OCI-M2 (cell line): Measurements from ENCODE around the gene MARCHF10.

Experiments
- DNase-seq: peaks from one replicate; lab custom pipeline; 2025; ENCODE audit not compliant: unreplicated experiment; lab: John Stamatoyannopoulos, UW

The MARCHF10 gene

DNA sequence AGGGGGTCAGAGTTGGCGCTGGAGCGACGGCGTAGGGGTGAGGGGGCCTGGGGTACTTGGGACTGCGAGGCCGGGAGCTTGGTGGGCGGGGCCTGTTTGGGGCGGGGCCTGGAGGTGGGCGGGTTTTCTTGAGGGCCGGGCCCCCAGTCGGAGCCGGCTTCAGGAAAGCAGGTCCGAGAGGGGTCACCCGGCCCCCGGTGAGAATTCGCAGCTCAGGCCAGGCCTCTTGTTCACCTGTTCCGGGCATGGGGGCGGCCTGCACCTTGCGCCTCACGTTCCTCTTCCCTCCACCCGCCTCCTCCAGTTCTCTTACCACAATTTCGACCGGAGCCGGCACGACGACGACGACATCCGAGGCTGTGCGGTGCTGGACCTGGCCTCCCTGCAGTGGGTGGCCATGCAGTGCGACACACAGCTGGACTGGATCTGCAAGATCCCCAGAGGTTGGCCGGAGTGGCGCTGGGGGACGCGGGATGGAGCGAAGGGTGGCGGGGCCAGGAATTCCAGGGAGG lies 128.2 kb downstream of the MARCHF10 start:
- no peak for DNase-seq

DNA sequence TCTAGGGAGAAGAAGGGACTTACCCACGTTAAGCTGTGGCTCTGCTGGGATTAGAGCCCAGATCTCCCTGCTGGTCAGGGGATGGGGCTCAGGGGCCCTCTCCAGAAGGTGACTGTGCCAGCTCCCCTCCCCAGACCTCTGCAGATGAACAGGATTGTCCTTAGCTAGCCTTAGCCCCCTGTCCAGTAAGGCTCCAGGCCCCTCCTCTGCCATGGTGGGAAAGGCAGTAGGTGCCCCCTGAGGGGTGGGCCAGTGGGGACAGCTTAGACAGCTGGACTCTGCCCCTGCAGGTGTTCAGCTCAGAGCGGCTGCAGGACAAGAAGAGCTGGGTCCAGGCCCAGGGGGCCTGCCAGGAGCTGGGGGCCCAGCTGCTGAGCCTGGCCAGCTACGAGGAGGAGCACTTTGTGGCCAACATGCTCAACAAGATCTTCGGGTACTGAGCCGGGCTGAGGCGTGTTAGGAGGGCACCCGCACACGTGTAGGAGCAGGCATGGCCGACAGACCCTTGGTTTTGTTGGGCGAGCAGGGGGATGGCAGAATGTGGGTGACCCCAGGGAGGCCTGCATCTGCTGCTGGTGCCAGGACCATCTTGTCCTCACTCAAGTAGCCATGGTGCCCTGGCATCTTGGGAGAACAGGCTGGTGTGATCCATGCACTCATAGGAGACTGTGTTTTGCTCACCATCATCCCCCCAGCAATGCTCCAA lies 129.7 kb downstream of the MARCHF10 start:
- no peak for DNase-seq

GRCh38 chr17:62676952-62677596 lies 131.0 kb downstream of the MARCHF10 start:
- DNase-seq, result no peak

DNA sequence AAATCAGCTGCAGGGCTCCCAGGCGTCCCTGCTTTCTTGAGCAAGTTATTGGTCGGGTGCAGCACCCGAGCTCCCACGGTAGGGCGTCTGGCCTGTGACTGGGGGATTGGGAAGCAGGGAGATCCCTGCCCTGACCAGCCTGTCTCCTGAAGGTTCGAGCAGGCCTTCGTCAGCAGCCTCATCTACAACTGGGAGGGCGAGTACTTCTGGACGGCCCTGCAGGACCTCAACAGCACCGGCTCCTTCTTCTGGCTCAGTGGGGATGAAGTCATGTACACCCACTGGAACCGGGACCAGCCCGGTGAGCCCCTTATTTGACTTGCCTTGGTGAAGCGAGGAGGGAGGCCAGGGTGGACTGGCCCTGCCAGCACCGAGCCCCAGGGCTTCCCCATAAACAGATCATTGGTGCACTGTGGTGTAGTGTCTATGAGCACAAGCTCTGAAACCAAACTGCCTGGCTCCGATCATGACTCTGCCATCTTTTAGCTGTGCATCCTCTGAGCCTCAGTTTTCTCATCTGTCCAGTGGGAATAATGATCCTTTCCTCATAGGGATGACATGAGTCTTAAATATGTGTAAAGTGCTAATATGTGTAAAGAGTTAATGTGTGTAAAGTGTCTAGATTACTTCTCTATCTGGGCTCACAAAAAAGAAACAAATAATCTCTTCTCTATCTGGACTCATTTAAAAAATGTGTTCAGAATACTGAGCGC lies 131.7 kb downstream of the MARCHF10 start:
- no peak for DNase-seq

DNA sequence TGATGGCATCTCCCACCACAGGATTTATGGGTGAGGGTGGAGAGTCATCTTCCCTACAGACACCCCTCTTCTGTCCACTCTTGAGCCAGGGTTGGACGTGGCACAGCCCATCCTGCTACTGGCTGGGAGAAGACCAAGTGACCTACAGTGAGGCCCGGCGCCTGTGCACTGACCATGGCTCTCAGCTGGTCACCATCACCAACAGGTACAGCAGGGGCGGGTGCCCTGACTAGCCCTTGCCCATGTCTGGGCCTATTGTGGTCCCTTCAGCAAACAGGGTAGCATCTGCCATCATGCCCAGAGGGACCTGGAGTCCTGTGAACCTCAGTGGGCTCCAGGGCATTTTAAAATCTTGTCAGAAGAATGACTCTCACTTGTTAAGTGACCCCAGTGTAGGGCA lies 132.4 kb downstream of the MARCHF10 start:
- DNase-seq, result no peak

DNA sequence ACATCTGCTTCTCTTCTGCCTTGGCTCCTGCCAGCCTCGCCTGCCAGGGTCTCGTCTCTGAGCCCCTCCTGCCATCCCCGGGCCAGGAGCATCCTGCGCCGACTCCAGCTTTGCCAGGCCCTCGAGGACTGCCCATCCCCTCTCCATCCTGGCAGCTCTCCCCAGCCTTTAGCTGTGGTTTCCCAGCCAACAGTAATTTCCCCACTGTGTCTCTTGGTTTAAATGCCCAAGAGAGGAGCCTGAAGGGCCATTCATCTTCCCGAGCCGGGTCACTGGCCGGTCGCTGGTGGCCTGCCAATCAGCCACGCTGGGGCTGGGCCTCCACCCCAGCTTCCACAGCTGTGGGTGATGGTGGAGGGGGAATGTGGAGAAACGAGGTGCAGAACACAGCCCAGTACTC lies 132.9 kb downstream of the MARCHF10 start:
- DNase-seq, result no peak

DNA sequence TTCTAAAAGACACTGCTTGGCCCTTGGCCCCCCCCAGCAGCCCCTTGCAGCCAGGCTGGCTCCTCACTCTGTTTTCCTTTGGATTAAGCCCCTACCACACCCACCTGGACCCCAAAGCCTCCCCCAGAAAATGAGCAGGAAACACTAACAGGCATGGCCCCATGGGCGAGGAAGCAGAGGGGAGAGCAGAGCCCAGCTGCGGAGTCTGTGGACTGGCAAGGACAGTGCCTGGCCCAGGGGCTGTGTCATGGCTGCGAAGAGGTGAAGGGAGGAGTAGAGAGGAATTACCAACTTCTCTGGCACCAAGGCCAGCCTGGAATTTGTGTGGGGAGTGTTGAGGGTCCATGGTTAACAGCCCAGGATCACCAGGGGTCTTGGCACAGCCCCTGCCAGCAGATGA lies 133.3 kb downstream of the MARCHF10 start:
- DNase-seq, result no peak

GRCh38 chr17:62674363-62674739 lies 133.8 kb downstream of the MARCHF10 start:
- DNase-seq, result no peak

DNA sequence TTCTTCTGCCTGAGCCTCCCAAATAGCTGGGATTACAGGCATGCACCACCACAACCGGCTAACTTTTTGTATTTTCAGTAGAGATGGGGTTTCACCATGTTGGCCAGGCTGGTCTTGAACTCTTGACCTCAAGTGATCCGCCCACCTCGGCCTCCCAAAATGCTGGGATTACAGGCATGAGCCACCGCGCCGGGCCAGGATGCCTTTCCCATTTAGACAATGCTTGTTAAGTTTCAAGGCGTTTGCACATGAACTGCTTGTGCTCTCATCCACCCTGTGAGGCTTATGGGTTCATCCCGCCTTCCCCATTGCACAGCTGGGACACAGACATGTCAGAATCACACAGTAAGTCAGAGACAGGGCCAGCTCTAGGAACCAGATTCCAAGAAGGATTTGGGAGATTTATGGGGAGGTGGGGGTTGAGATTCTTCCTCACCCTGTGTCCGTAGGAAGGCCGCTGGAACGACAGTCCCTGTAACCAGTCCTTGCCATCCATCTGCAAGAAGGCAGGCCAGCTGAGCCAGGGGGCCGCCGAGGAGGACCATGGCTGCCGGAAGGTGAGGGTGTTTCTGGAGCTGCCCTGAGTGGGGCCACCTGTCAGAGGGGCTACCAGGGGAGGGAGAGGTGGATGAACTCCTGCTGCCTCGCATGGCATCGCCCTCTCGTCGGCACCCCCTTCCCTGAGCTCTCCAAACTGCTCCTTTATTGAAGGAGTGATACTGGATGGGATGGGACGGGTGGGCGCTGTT lies 134.3 kb downstream of the MARCHF10 start:
- DNase-seq, result no peak

GRCh38 chr17:62672957-62673356 lies 135.2 kb downstream of the MARCHF10 start:
- DNase-seq, result no peak

- DNase-seq, result no peak
These were observed 136.6 kb downstream of the MARCHF10 start for GRCh38 chr17:62671553-62671952.

DNA sequence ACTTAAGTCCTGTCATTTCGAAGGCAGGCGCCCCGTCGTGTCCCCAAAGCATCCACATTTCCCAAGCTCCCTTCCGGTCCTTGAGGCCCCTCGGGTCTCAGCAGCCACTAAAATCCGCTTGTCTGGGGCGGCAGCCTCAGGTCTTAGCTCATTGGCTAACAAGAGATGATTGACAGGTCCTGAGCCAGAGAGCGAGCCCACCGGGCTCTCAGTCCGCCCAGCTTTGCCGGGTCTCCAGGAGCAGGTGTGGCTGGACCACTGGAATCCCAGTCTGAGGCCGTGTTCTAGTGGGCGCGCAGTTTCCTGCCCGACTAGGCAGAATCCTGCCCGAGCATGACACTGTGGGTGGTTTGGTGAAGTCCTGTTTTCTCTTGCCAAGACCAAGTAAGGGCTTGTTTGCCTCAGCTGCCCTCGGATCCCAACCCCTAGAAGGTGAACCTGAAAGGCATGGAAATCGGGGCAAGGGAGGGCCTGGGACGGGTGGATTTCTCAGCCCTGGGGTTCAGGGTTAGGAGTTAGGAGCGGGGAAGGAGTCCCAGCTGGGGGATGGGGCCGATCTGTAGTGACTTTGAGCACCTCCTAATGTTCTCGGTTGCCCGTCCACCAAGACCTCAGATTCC lies 137.8 kb downstream of the MARCHF10 start:
- no peak for DNase-seq

GRCh38 chr17:62668091-62668804 lies 139.9 kb downstream of the MARCHF10 start:
- no peak for DNase-seq

DNA sequence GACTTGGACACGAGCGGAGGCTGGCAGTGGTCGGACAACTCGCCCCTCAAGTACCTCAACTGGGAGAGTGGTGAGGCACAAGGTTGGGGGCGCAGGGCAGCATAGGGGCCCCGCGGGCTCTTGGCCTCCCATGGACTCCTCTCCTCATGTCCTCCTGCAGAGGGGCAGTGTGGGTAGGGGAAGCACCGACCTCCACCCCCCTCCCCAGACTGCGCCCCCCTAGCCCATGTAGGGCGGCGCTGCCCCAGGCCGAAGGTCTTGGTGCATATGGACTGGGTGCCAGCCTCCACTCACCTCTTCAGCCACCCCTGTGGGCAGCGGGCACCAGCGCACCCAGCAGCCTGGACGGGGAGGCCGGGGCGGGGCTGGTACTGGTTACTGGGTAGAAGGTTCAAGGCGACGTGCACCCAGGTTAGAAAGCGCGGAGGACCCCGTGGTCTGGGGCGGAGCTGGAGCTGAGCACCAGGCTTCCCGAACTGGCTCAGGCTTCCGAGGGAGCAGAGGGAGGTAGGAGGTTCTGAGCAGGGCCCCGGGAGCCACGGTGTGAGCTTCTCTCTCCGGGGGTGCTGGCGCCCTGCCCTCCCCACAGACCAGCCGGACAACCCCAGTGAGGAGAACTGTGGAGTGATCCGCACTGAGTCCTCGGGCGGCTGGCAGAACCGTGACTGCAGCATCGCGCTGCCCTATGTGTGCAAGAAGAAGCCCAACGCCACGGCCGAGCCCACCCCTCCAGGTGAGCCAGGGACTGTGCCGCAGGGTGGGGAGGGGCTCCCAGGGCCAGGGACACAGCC lies 141.1 kb downstream of the MARCHF10 start:
- DNase-seq, result no peak

DNA sequence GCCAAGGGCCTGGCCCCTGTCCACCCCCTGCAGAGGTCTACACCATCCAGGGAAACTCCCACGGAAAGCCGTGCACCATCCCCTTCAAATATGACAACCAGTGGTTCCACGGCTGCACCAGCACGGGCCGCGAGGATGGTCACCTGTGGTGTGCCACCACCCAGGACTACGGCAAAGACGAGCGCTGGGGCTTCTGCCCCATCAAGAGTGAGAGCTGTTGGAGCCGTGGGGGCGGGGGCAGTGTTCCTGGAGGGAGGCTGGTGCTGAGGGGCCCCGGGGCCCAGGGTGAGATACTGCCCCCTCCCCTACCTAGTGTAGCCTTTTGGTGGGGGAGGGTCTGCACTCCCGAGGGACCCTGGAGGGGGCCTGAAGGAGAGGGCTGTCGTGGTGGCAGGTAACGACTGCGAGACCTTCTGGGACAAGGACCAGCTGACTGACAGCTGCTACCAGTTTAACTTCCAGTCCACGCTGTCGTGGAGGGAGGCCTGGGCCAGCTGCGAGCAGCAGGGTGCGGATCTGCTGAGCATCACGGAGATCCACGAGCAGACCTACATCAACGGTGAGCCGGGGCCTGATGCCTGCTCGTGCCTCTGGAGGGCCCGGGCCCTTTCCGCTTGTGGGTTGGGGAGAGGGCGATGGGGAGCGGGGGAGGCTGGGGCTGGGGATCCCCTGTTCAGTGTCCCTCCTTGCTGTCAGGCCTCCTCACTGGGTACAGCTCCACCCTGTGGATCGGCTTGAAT lies 141.9 kb downstream of the MARCHF10 start:
- DNase-seq, result no peak

- DNase-seq, result no peak
These were observed 142.5 kb downstream of the MARCHF10 start for GRCh38 chr17:62665599-62665998.

- no peak for DNase-seq
These were observed 143.6 kb downstream of the MARCHF10 start for GRCh38 chr17:62664336-62665120.

- DNase-seq, result no peak
These were observed 144.8 kb downstream of the MARCHF10 start for GRCh38 chr17:62663304-62663703.
